Thyroid gland (tissue), 4 donors: Measurements from ENCODE around the gene AMIGO3. TPM values are rescaled to one million over a fixed set of nuclear protein-coding genes. Genes with fewer than 3 reads are reported as not detected.

Experiments
- DNase-seq, 2 donors: peaks; one replicate each; pipeline ENCODE4 v3.0.0-alpha.2; 2019
- H3K27ac ChIP-seq, 3 donors: fragments of 200-600 bp; sonication (generic); 1 replicate in 2 of 3; 2 replicates in 1 of 3; pipeline ENCODE4 v1.5.1; 2016 to 2019; ENCODE audit warnings: mild to moderate bottlenecking in 1 of 3, moderate library complexity in 1 of 3
- H3K27me3 ChIP-seq: fragments of 200-600 bp; sonication (generic); one replicate; pipeline ENCODE4 v1.5.1; 2019
- H3K36me3 ChIP-seq, 2 donors: fragments of 200-600 bp; sonication (generic); one replicate each; pipeline ENCODE4 v1.5.1; 2016 to 2019
- H3K4me1 ChIP-seq, 2 donors: fragments of 200-600 bp; sonication (generic); one replicate each; pipeline ENCODE4 v1.5.1; 2017 to 2019
- H3K4me3 ChIP-seq, 3 donors: fragments of 200-600 bp; sonication (generic); replicated peaks in 1 of 3; 1 replicate in 2 of 3; 2 replicates in 1 of 3; pipeline ENCODE4 v1.5.1; 2016; ENCODE audit warnings: mild to moderate bottlenecking in 1 of 3
- H3K9me3 ChIP-seq: fragments of 200-600 bp; sonication (generic); one replicate; pipeline ENCODE4 v1.5.1; 2017
- CTCF ChIP-seq, 6 experiments: fragments of 200-600 bp in 3 of 6; fragments of 450-650 bp in 3 of 6; sonication (generic) in 3 of 6; IDR thresholded peaks; one replicate each; pipeline ENCODE4 v1.5.1; 2016 to 2019; ENCODE audit warnings: antibody characterized with exemption in 6 of 6, mild to moderate bottlenecking in 2 of 6, inconsistent platforms in 1 of 6, moderate library complexity in 1 of 6
- POLR2A ChIP-seq, 2 donors: fragments of 450-650 bp; IDR thresholded peaks; one replicate each; pipeline ENCODE4 v1.6.1; 2017; ENCODE audit warnings: antibody characterized with exemption in 2 of 2, mild to moderate bottlenecking in 2 of 2, moderate library complexity in 1 of 2
- WGBS, 2 donors: methylation state at CpG; one replicate each; pipeline ENCODE4 v1.1.5; 2017; 5-methylcytosine and 5-hydroxymethylcytosine counted together
- intact Hi-C: fragments of 100-400 bp; cut with DNase I; formaldehyde crosslinking; loops from one replicate; pipeline ENCODE4 v1.15.1; 2023
- total RNA-seq, 4 donors: library from RNA; depleted of rRNA; stranded (reverse); fragments of >200 nt; gene quantifications; one replicate each; pipeline ENCODE4 v1.2.3, GENCODE V29; 2016

The AMIGO3 gene
- total RNA-seq, 4 donors from 2014 or later: 0.40 to 2.8 (median 1.0) TPM

- H3K27ac ChIP-seq: peak overlapping the region in 2 of 3 donors; percentile 92 to 93
- DNase-seq: peak in 1 of 2 donors; percentile 47
- 2 to 5% methylated on average over 9 to 26 of the region's 34 CpGs for WGBS, 2 donors
- H3K27me3 ChIP-seq: no peaks in the 10 kb centered on the region
- peak overlapping the region; percentile 85 to 93 (median 91) for H3K4me3 ChIP-seq
- H3K36me3 ChIP-seq: peaks cover 13 to 32% of the 10 kb centered on the region in 2 donors
- no peaks in the 10 kb centered on the region for H3K9me3 ChIP-seq
- TF ChIP-seq POLR2A (IDR thresholded peaks at IDR 0.05): no peak
- TF ChIP-seq CTCF (IDR thresholded peaks at IDR 0.05): peak in 1 of 6 experiments; percentile 4
- intact Hi-C loops: loop anchor here (5.0 kb wide), 1 partner anchor 137 kb away; no protein-coding TSS in a partner anchor
- peaks cover 14% of the 10 kb centered on the region in 2 donors for H3K4me1 ChIP-seq
Measured at GRCh38 chr3:49674497-49674983, 44.9 kb downstream of the AMIGO3 start.

- intact Hi-C loops: loop anchor here (5.0 kb wide), 1 partner anchor 137 kb away; no protein-coding TSS in a partner anchor
- Histone ChIP-seq H3K4me1 (peaks cover 14% of the 10 kb centered on the region in 2 donors), H3K9me3 (no peaks in the 10 kb centered on the region), H3K4me3 (peak within 1 kb of the TSS; percentile 85 to 93 (median 91)), H3K36me3 (peaks cover 7 to 26% of the 10 kb centered on the region in 2 donors), H3K27me3 (no peaks in the 10 kb centered on the region), H3K27ac (peak within 1 kb of the TSS; percentile 72 to 93 (median 92))
- WGBS, 2 donors: 1% methylated on average over 52 to 57 of the region's 71 CpGs
- TF ChIP-seq CTCF (IDR thresholded peaks at IDR 0.05): no peak
- peak; percentile 60 to 81 for TF ChIP-seq POLR2A (IDR thresholded peaks at IDR 0.05)
- peak; percentile 99 for DNase-seq
Measured at GRCh38 chr3:49673715-49674496, 45.6 kb downstream of the AMIGO3 start, which contains the start of gene APEH. Gene APEH (plus strand): TSS chr3:49674351. CDS start chr3:49674402, 51 bp downstream.

- Histone ChIP-seq H3K4me1 (peaks cover 14 to 17% of the 10 kb centered on the region in 2 donors), H3K9me3 (no peaks in the 10 kb centered on the region), H3K4me3 (peak overlapping the region; percentile 22 to 93 (median 40)), H3K36me3 (peaks cover 0 to 21% of the 10 kb centered on the region in 2 donors), H3K27ac (peak overlapping the region; percentile 72 to 93 (median 92)), H3K27me3 (no peaks in the 10 kb centered on the region)
- DNase-seq: peak in 1 of 2 donors; percentile 10
- 6 to 57% methylated on average over 3 to 7 of the region's 17 CpGs for WGBS, 2 donors
- TF ChIP-seq POLR2A (IDR thresholded peaks at IDR 0.05) (no peak), CTCF (IDR thresholded peaks at IDR 0.05) (no peak)
- intact Hi-C loops: loop anchor here (5.0 kb wide), 1 partner anchor 136 kb away; no protein-coding TSS in a partner anchor
Measured at GRCh38 chr3:49673121-49673714, 46.3 kb downstream of the AMIGO3 start.

- peak; percentile 80 to 83 for DNase-seq
- 33 to 35% methylated on average over 11 of the region's 11 CpGs for WGBS, 2 donors
- H3K9me3 ChIP-seq: no peaks in the 10 kb centered on the region
- H3K27me3 ChIP-seq: no peaks in the 10 kb centered on the region
- H3K27ac ChIP-seq: no peak overlapping the region
- intact Hi-C loops: loop anchor here (5.0 kb wide), 1 partner anchor 134 kb away; no protein-coding TSS in a partner anchor
- peaks cover 14 to 17% of the 10 kb centered on the region in 2 donors for H3K4me1 ChIP-seq
- no peak for TF ChIP-seq POLR2A (IDR thresholded peaks at IDR 0.05)
- TF ChIP-seq CTCF (IDR thresholded peaks at IDR 0.05): peak; percentile 31 to 94 (median 86)
- H3K36me3 ChIP-seq: peaks cover 0 to 6% of the 10 kb centered on the region in 2 donors
- no peak overlapping the region for H3K4me3 ChIP-seq
Measured at GRCh38 chr3:49671291-49672288, 47.9 kb downstream of the AMIGO3 start.
